ENCODE data around the gene SLC34A3.

SLC34A3 gene

GRCh38 chr9:137198051-137198901 lies 32.4 kb upstream of the SLC34A3 start:
- DNase-seq, result no peak

GRCh38 chr9:137198902-137199283 lies 31.8 kb upstream of the SLC34A3 start:
- peak in 1 of 2 experiments; percentile 51 for DNase-seq

GRCh38 chr9:137199411-137200121 lies 31.1 kb upstream of the SLC34A3 start:
- DNase-seq, result no peak

- DNase-seq, result peak; percentile 97 to 98
These were observed 30.1 kb upstream of the SLC34A3 start, which contains the start of gene TPRN for GRCh38 chr9:137200311-137201204. Gene TPRN (minus strand): TSS chr9:137200741. CDS start chr9:137200711, 30 bp downstream.

GRCh38 chr9:137201205-137201868 lies 29.4 kb upstream of the SLC34A3 start:
- DNase-seq, result no peak

- DNase-seq, result no peak
These were observed 27.7 kb upstream of the SLC34A3 start for GRCh38 chr9:137202966-137203365.

GRCh38 chr9:137204731-137205125 lies 26.0 kb upstream of the SLC34A3 start:
- DNase-seq, result no peak

GRCh38 chr9:137205126-137206069 lies 25.3 kb upstream of the SLC34A3 start, which contains the start of the genes NDOR1 and TMEM203:
Gene NDOR1 (plus strand): TSS chr9:137205700. CDS start chr9:137205778, 78 bp downstream.
Gene TMEM203 (minus strand): TSS chr9:137205648. CDS start chr9:137205414, 234 bp downstream.
- peak in 1 of 2 experiments; percentile 71 for DNase-seq

- DNase-seq, result no peak
These were observed 24.1 kb upstream of the SLC34A3 start for GRCh38 chr9:137206602-137207001.

- no peak for DNase-seq
These were observed 19.2 kb upstream of the SLC34A3 start for GRCh38 chr9:137211532-137211931.

GRCh38 chr9:137212520-137212919 lies 18.2 kb upstream of the SLC34A3 start:
- no peak for DNase-seq

GRCh38 chr9:137213160-137214060 lies 17.3 kb upstream of the SLC34A3 start:
- no peak for DNase-seq

GRCh38 chr9:137214620-137215019 lies 16.1 kb upstream of the SLC34A3 start:
- DNase-seq, result no peak

- no peak for DNase-seq
These were observed 15.3 kb upstream of the SLC34A3 start for GRCh38 chr9:137215196-137215986.

GRCh38 chr9:137216188-137216965 lies 14.3 kb upstream of the SLC34A3 start:
- no peak for DNase-seq

GRCh38 chr9:137217276-137218211 lies 13.2 kb upstream of the SLC34A3 start:
- no peak for DNase-seq

GRCh38 chr9:137218212-137218753 lies 12.4 kb upstream of the SLC34A3 start:
- no peak for DNase-seq
